Fibroblast of skin of right quadriceps (primary cell): ENCODE data around the gene FAM32A.

Experiments
- DNase-seq: peaks from one replicate; pipeline ENCODE4 v3.0.0-alpha.2; 2013

FAM32A gene

GRCh38 chr19:16226878-16227836 is 41.9 kb downstream of the FAM32A start:
- DNase-seq: no peak

- no peak for DNase-seq
Observed at GRCh38 chr19:16227837-16228636, 42.8 kb downstream of the FAM32A start.

- DNase-seq: no peak
Observed at GRCh38 chr19:16228637-16229321, 43.6 kb downstream of the FAM32A start.

- DNase-seq: no peak
Observed at GRCh38 chr19:16229322-16229641, 44.1 kb downstream of the FAM32A start.

- DNase-seq: no peak
Observed at GRCh38 chr19:16232127-16232526, 46.9 kb downstream of the FAM32A start.

GRCh38 chr19:16232568-16232967 is 47.4 kb downstream of the FAM32A start:
- no peak for DNase-seq

- DNase-seq: no peak
Observed at GRCh38 chr19:16233081-16233776, 48.0 kb downstream of the FAM32A start.

GRCh38 chr19:16233836-16234551 is 48.8 kb downstream of the FAM32A start:
- no peak for DNase-seq

GRCh38 chr19:16234552-16235445 is 49.6 kb downstream of the FAM32A start:
- no peak for DNase-seq

- no peak for DNase-seq
Observed at GRCh38 chr19:16235811-16236652, 50.8 kb downstream of the FAM32A start.
